HepG2 (cell line): ENCODE data around the gene CCDC73. TPM values are rescaled to one million over a fixed set of nuclear protein-coding genes. Genes with fewer than 3 reads are reported as not detected.

Experiments used
- ATAC-seq: fragments of 200-7000 bp; cut with Tn5 transposase; 3 replicates; pipeline ENCODE4 v1.9.1; 2020; ENCODE audit warnings: mild to moderate bottlenecking, moderate library complexity
- BruUV-seq: library from RNA; stranded (reverse); fragments of 400-500 nt; replicated peaks from 2 replicates; lab custom pipeline; 2021; lab: Mats Ljungman, UMichigan
- CTCF ChIA-PET: fragments of 300-600 bp; formaldehyde crosslinking; extraction: SDS; loops from one replicate; lab custom pipeline; 2021; ENCODE audit warnings: low total read pairs, inconsistent platforms, low intra/inter-chr PET ratio; lab: Yijun Ruan, JAX
- POLR2A ChIA-PET: fragments of 350-600 bp; sonication (Branson Sonifier 250); formaldehyde crosslinking; loops from one replicate; lab custom pipeline; 2020; ENCODE audit warnings: antibody characterized with exemption, inconsistent platforms; lab: Yijun Ruan, JAX
- DNase-seq: peaks from one replicate; pipeline ENCODE4 v3.0.0-alpha.2; 2015; ENCODE audit warnings: low spot score
- FAIRE-seq: peaks from 3 replicates; lab custom pipeline; 2011; peaks lifted over from hg19 to GRCh38; lab: Jason Lieb, UNC
- H2AFZ ChIP-seq: one replicate; pipeline ENCODE4 v1.6.1; 2011; ENCODE audit warnings: low read length, inconsistent platforms
- H3K27ac ChIP-seq: fragments of 300-600 bp; 3 replicates; pipeline ENCODE4 v1.8.0; 2011; ENCODE audit warnings: mixed run types, mild to moderate bottlenecking, mixed read lengths, low read length, inconsistent platforms; ENCODE audit not compliant: insufficient read depth; ENCODE audit errors: extremely low read length
- H3K27me3 ChIP-seq, 2 experiments: fragments of 200-600 bp in 1 of 2; 2 replicates in 1 of 2; 3 replicates in 1 of 2; pipeline versions ENCODE4 v1.6.0 to v1.8.0; 2011; ENCODE audit warnings: low read length in 2 of 2, mild to moderate bottlenecking in 2 of 2, moderate library complexity in 2 of 2, inconsistent platforms in 1 of 2; ENCODE audit not compliant: insufficient read depth in 2 of 2, control insufficient read depth in 1 of 2
- H3K36me3 ChIP-seq, 2 experiments: fragments of 200-600 bp in 1 of 2; replicated peaks in 1 of 2; 2 replicates in 1 of 2; 3 replicates in 1 of 2; pipeline versions ENCODE4 v1.5.1 to v1.8.0; 2011; ENCODE audit warnings: low read length in 2 of 2, inconsistent platforms in 1 of 2; ENCODE audit not compliant: insufficient read depth in 2 of 2, control insufficient read depth in 1 of 2
- H3K4me1 ChIP-seq: 2 replicates; pipeline ENCODE4 v1.5.1; 2012; ENCODE audit warnings: low read length, inconsistent platforms; ENCODE audit not compliant: insufficient read depth
- H3K4me2 ChIP-seq: 2 replicates; pipeline ENCODE4 v1.6.0; 2011; ENCODE audit warnings: low read depth, low read length, inconsistent platforms
- H3K4me3 ChIP-seq, 3 experiments: fragments of 200-600 bp in 1 of 3; sonication (generic), shearing (Covaris generic) in 1 of 3; replicated peaks in 1 of 3; 2 replicates each; pipeline ENCODE4 v1.5.1; 2011 to 2016; ENCODE audit warnings: low read length in 3 of 3, inconsistent platforms in 2 of 3, low read depth in 2 of 3, mild to moderate bottlenecking in 2 of 3, control low read depth in 1 of 3, mixed read lengths in 1 of 3; ENCODE audit not compliant: insufficient read depth in 1 of 3
- H3K79me2 ChIP-seq: one replicate; pipeline ENCODE4 v1.6.1; 2011; ENCODE audit warnings: low read length, inconsistent platforms; ENCODE audit not compliant: insufficient read depth
- H3K9ac ChIP-seq: 2 replicates; pipeline ENCODE4 v1.6.0; 2011; ENCODE audit warnings: mild to moderate bottlenecking, low read depth, low read length, inconsistent platforms; ENCODE audit not compliant: insufficient read depth
- H3K9me3 ChIP-seq: 2 replicates; pipeline ENCODE4 v1.5.1; 2012; ENCODE audit warnings: mild to moderate bottlenecking, low read length
- H4K20me1 ChIP-seq: 2 replicates; pipeline ENCODE4 v1.6.0; 2011; ENCODE audit warnings: inconsistent platforms, mild to moderate bottlenecking, low read length, moderate library complexity; ENCODE audit not compliant: insufficient read depth
- HNRNPLL ChIP-seq: fragments of 200-400 bp; formaldehyde crosslinking; IDR thresholded peaks from 2 replicates; pipeline ENCODE4 v1.6.1; 2017; ENCODE audit warnings: mild to moderate bottlenecking, low read depth, low read length; ENCODE audit not compliant: poor library complexity, severe bottlenecking
- MATR3 ChIP-seq: sonication (generic); formaldehyde crosslinking; IDR thresholded peaks from 2 replicates; pipeline ENCODE4 v1.4.0; 2020; ENCODE audit warnings: missing genetic modification reagents
- PAF1 ChIP-seq: IDR thresholded peaks from 2 replicates; pipeline ENCODE4 v1.6.1; 2016; ENCODE audit warnings: missing genetic modification reagents, missing compliant biosample characterization
- PLRG1 ChIP-seq: fragments of 450-650 bp; conservative IDR thresholded peaks from 2 replicates; pipeline ENCODE4 v1.6.1; 2016
- ZMYM2 ChIP-seq: sonication (generic); formaldehyde crosslinking; IDR thresholded peaks from 2 replicates; pipeline ENCODE4 v1.8.0; 2022; ENCODE audit warnings: mild to moderate bottlenecking, missing genetic modification reagents
- ZNF180 ChIP-seq: sonication (generic); formaldehyde crosslinking; IDR thresholded peaks from 2 replicates; pipeline ENCODE4 v1.4.0; 2020; ENCODE audit warnings: low read depth, missing genetic modification reagents, borderline replicate concordance
- ZNF207 ChIP-seq: fragments of 450-650 bp; IDR thresholded peaks from 2 replicates; pipeline ENCODE4 v1.6.1; 2016; ENCODE audit warnings: antibody characterized with exemption, borderline replicate concordance
- ZNF484 ChIP-seq: sonication (generic); formaldehyde crosslinking; IDR thresholded peaks from 2 replicates; pipeline ENCODE4 v1.5.1; 2020; ENCODE audit warnings: mild to moderate bottlenecking, low read depth, missing genetic modification reagents, borderline replicate concordance
- WGBS: methylation state at CpG from one replicate; pipeline ENCODE4 v1.1.6; 2017; ENCODE audit warnings: low lambda C conversion rate; 5-methylcytosine and 5-hydroxymethylcytosine counted together
- in situ Hi-C: cut with HindIII; loops from 2 replicates; pipeline ENCODE4 v1.10.0; 2017; ENCODE audit warnings: low pct_unique_long_range_greater_than_20kb; ENCODE audit not compliant: extremely low pct_ligation_motif_present
- intact Hi-C: fragments of 100-400 bp; cut with micrococcal nuclease; formaldehyde crosslinking; loops from one replicate; pipeline ENCODE4 v1.10.0; 2022; ENCODE audit not compliant: unreplicated experiment
- polyA plus RNA-seq, 8 experiments: library from polyadenylated mRNA; depleted of rRNA in 3 of 8; stranded (reverse) in 7 of 8; unstranded in 1 of 8; fragments of >200 nt; fragmentation: Illumina TruSeq in 4 of 8; extraction: Trizol in 4 of 8; gene quantifications; 2 replicates each; pipeline versions ENCODE4 v1.2.1 to v1.2.3, GENCODE V29; 2011 to 2016; ENCODE audit warnings: low read depth in 4 of 8, missing spikeins in 1 of 8, mixed read lengths in 1 of 8; ENCODE audit not compliant: insufficient read depth in 1 of 8
- total RNA-seq, 5 experiments: library from RNA; depleted of rRNA; stranded (reverse); fragments of >200 nt; fragmentation: Illumina TruSeq; extraction: Trizol; gene quantifications; 2 replicates each; pipeline ENCODE4 v1.2.3, GENCODE V29; 2016; ENCODE audit warnings: low read depth in 1 of 5
- TF ChIP-seq, protein P1 (sequence below): sonication (generic); formaldehyde crosslinking; IDR thresholded peaks from 2 replicates; pipeline ENCODE4 v1.4.0; 2020; ENCODE audit warnings: mild to moderate bottlenecking, missing genetic modification reagents
- TF ChIP-seq, protein P2 (sequence below): sonication (generic); formaldehyde crosslinking; IDR thresholded peaks from 2 replicates; pipeline ENCODE4 v1.5.0; 2020; ENCODE audit warnings: mild to moderate bottlenecking, missing genetic modification reagents, moderate library complexity

Gene CCDC73
- total and polyA plus RNA-seq, 2 of the 13 experiments (the other 11 are each of a cell fraction or from before 2014, with no cell fraction given): 0.01 to 0.11 TPM

DNA sequence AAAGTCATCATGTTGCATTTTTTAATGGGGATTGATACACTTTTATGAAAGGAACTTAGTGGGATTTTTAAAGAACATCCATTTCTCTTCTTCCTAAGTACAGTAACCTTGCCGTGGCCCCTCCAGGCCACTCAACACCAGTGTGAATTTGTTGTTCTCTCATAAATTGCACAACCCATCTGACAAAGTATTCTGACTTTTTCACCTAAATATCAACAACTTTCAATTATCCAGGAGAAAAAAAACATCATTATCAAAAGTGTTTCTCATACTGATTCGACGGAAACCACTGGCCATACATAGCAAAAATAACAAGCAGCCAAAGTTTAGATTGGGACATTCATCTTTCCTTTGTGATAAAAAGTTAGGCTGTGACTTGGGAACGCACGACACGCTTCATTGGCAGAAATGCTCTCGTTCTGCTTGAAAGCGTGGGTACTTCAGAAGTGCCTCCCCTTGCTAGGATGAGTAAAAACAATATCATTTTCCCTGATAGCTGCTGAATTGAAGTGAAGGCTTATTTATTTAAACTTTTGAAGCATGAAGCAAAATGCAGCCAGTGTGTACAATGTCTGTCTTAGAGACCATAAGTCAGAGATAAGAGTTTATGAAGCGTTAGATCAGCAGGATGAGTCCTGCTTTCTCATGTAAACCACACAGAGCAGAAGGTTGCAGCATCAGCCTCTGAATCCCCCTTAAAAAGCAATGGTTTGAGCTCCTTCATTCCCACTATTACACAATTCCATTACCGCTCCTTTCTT lies 231.4 kb downstream of the CCDC73 start:
- H3K36me3 ChIP-seq: no peaks in the 10 kb centered on the region
- ChIA-PET CTCF (no interaction called here), POLR2A (no interaction called here)
- no peak overlapping the region for H3K4me2 ChIP-seq
- no peak for DNase-seq
- WGBS: 52% methylated on average over 10 of the region's 10 CpGs
- TF ChIP-seq, protein P1, sequence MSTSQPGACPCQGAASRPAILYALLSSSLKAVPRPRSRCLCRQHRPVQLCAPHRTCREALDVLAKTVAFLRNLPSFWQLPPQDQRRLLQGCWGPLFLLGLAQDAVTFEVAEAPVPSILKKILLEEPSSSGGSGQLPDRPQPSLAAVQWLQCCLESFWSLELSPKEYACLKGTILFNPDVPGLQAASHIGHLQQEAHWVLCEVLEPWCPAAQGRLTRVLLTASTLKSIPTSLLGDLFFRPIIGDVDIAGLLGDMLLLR (CRISPR knock-in tag): no peak
- no peak for TF ChIP-seq ZMYM2 (CRISPR knock-in tag)
- TF ChIP-seq HNRNPLL: no peak
- TF ChIP-seq ZNF180 (CRISPR knock-in tag): no peak
- no peak for TF ChIP-seq PLRG1
- no peak for TF ChIP-seq PAF1 (CRISPR knock-in tag)
- no peak for TF ChIP-seq MATR3
- no peak for TF ChIP-seq ZNF207
- no peaks in the 10 kb centered on the region for H3K9me3 ChIP-seq
- H3K27ac ChIP-seq: no peak overlapping the region
- H3K9ac ChIP-seq: no peak overlapping the region
- H4K20me1 ChIP-seq: no peaks in the 10 kb centered on the region
- no peak for FAIRE-seq
- no peaks in the 10 kb centered on the region for H3K79me2 ChIP-seq
- no peak overlapping the region for H2AFZ ChIP-seq
- peaks cover 0 to 4% of the 10 kb centered on the region in 2 experiments; a peak in 1 of 5 replicates for H3K27me3 ChIP-seq
- intact Hi-C loops: no loop called here
- no TSS peak for BruUV-seq
- no peak for ATAC-seq
- no peaks in the 10 kb centered on the region for H3K4me1 ChIP-seq
- in situ Hi-C loops: no loop called here
- H3K4me3 ChIP-seq: no peak overlapping the region

DNA sequence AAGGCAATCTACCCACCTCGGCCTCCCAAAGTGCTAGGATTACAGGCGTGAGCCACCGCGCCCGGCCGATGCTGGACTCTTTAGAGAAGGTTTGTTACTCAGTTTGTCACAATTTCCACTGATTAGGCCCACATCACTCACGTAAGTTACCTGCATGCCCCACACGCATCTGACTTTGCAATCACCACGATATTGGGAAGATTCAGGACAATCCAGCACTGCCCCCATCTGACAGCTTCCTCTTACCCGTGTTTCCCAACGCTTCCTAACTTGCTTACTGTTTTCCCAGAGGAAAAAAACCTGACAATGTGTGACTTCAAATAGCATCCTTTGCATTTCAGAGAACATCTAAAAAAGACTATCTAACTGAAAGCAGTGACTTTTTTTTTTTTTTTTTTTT lies 232.6 kb downstream of the CCDC73 start:
- ATAC-seq: no peak
- Histone ChIP-seq H3K27ac (no peak overlapping the region), H3K4me1 (no peaks in the 10 kb centered on the region), H3K79me2 (no peaks in the 10 kb centered on the region), H3K4me3 (no peak overlapping the region), H3K9me3 (no peaks in the 10 kb centered on the region), H2AFZ (no peak overlapping the region), H4K20me1 (no peaks in the 10 kb centered on the region), H3K36me3 (no peaks in the 10 kb centered on the region), H3K9ac (no peak overlapping the region), H3K4me2 (no peak overlapping the region), H3K27me3 (peaks cover 0 to 4% of the 10 kb centered on the region in 2 experiments; a peak in 1 of 5 replicates)
- CTCF ChIA-PET: no interaction called here
- no TSS peak for BruUV-seq
- intact Hi-C loops (no loop called here), in situ Hi-C loops (no loop called here)
- FAIRE-seq: no peak
- POLR2A ChIA-PET: no interaction called here
- TF ChIP-seq, protein P2, sequence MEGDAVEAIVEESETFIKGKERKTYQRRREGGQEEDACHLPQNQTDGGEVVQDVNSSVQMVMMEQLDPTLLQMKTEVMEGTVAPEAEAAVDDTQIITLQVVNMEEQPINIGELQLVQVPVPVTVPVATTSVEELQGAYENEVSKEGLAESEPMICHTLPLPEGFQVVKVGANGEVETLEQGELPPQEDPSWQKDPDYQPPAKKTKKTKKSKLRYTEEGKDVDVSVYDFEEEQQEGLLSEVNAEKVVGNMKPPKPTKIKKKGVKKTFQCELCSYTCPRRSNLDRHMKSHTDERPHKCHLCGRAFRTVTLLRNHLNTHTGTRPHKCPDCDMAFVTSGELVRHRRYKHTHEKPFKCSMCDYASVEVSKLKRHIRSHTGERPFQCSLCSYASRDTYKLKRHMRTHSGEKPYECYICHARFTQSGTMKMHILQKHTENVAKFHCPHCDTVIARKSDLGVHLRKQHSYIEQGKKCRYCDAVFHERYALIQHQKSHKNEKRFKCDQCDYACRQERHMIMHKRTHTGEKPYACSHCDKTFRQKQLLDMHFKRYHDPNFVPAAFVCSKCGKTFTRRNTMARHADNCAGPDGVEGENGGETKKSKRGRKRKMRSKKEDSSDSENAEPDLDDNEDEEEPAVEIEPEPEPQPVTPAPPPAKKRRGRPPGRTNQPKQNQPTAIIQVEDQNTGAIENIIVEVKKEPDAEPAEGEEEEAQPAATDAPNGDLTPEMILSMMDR (CRISPR knock-in tag): 0 out of 2 replicates have a peak, but pooled peaks have one; percentile 18
- no peak for TF ChIP-seq ZNF484 (CRISPR knock-in tag)
- DNase-seq: no peak
- 62% methylated on average over 11 of the region's 11 CpGs for WGBS
